Neutrophil (primary cell): ENCODE measurements around the gene TAS1R3.
A peak's percentile ranks its signal among the peaks of the same experiment; 100 is the strongest.

Source experiments
- H3K27ac ChIP-seq: fragments of 200-600 bp; sonication (generic); 2 replicates; pipeline ENCODE4 v1.5.1; 2016; ENCODE audit warnings: mild to moderate bottlenecking, moderate library complexity
- H3K27me3 ChIP-seq: fragments of 200-600 bp; sonication (generic); 2 replicates; pipeline ENCODE4 v1.6.0; 2016; ENCODE audit warnings: mild to moderate bottlenecking
- H3K36me3 ChIP-seq: fragments of 200-600 bp; sonication (generic); 2 replicates; pipeline ENCODE4 v1.5.1; 2017
- H3K4me1 ChIP-seq, 2 experiments: fragments of 200-600 bp in 1 of 2; sonication (generic) in 1 of 2; 1 replicate in 1 of 2; 2 replicates in 1 of 2; pipeline versions ENCODE4 v1.5.1 to v1.6.1; 2013 to 2016; ENCODE audit warnings: low read depth in 1 of 2, low read length in 1 of 2, mild to moderate bottlenecking in 1 of 2, moderate library complexity in 1 of 2; ENCODE audit not compliant: control insufficient read depth in 1 of 2, insufficient read depth in 1 of 2
- H3K4me3 ChIP-seq, 2 experiments: fragments of 200-600 bp in 1 of 2; sonication (generic) in 1 of 2; 1 replicate in 1 of 2; 2 replicates in 1 of 2; pipeline ENCODE4 v1.5.1; 2013 to 2016; ENCODE audit warnings: low read depth in 1 of 2, low read length in 1 of 2, mild to moderate bottlenecking in 1 of 2, moderate library complexity in 1 of 2
- H3K9me3 ChIP-seq: fragments of 200-600 bp; sonication (generic); 2 replicates; pipeline ENCODE4 v1.5.1; 2016
- TF ChIP-seq, protein P1 (sequence below): fragments of 200-600 bp; sonication (generic); IDR thresholded peaks from 2 replicates; pipeline ENCODE4 v1.5.1; 2016; ENCODE audit warnings: antibody characterized with exemption

Gene TAS1R3

DNA sequence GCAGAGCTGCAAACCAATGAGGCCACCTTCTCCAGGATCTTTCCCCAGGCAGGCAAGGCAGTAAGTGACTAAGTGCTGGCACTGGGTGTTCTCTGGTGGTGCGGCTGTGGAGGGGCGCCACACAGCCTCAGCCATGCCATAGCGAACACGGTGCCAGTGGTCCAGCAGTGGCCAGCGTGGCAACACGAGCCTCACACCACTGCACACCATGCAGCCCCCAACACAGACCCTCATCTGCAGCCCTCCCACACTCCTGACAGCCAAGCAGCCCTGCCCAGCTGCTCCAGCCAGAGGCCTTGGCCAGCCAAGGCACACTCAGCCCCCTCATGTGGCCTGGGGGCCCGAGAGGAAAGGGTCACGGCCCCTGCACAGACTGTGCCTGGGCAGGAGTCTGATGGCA is 9.6 kb upstream of the TAS1R3 start:
- H3K9me3 ChIP-seq = no peaks in the 10 kb centered on the region
- H3K36me3 ChIP-seq = peaks cover 46% of the 10 kb centered on the region
- TF ChIP-seq, protein P1, sequence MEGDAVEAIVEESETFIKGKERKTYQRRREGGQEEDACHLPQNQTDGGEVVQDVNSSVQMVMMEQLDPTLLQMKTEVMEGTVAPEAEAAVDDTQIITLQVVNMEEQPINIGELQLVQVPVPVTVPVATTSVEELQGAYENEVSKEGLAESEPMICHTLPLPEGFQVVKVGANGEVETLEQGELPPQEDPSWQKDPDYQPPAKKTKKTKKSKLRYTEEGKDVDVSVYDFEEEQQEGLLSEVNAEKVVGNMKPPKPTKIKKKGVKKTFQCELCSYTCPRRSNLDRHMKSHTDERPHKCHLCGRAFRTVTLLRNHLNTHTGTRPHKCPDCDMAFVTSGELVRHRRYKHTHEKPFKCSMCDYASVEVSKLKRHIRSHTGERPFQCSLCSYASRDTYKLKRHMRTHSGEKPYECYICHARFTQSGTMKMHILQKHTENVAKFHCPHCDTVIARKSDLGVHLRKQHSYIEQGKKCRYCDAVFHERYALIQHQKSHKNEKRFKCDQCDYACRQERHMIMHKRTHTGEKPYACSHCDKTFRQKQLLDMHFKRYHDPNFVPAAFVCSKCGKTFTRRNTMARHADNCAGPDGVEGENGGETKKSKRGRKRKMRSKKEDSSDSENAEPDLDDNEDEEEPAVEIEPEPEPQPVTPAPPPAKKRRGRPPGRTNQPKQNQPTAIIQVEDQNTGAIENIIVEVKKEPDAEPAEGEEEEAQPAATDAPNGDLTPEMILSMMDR = no peak
- no peak overlapping the region for H3K27ac ChIP-seq
- no peaks in the 10 kb centered on the region for H3K27me3 ChIP-seq
- peaks cover 25 to 32% of the 10 kb centered on the region in 2 experiments for H3K4me1 ChIP-seq
- H3K4me3 ChIP-seq = no peak overlapping the region

DNA sequence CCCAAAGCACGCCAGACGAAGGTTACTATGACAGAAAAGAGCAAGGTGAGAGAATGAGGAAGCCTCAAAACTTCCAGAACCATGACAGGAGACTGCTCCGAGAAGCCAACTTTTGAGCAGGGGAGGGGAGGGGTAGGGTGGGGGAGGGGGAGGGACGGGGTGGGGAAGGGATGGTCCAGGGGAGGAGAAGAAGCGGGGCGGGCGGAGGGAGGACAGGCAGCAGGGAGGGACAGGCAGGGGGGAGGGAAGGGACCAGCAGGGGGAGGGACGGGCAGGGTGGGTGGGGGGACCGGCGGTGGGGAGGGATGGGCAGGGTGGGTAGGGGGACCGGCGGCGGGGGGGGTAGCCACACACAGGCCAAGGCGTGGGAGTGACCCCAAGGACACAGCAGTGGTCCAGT is 8.7 kb upstream of the TAS1R3 start:
- Histone ChIP-seq H3K4me1 (peaks cover 26 to 33% of the 10 kb centered on the region in 2 experiments), H3K36me3 (peaks cover 51% of the 10 kb centered on the region)

DNA sequence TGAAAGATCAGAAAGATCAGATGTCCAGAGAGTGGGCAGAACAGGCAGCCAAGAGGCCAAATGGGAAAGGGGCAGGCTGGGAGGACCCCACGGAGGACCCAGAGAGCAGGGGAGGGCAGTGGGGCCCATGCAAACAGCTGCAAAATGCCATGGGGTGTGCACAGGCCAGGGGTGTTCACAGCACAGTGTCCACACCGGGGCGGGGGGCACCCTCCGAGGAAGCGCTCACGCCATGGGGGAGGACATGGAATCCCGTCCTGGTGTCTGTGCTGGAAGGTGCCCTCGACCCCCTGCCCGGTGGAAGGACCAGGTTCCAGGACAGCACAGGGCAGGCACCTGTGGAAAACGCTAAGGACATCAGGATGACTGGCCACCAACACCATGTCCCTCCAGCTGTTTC is 8.1 kb upstream of the TAS1R3 start:
- Histone ChIP-seq H3K4me1 (peaks cover 26 to 33% of the 10 kb centered on the region in 2 experiments), H3K27ac (no peak overlapping the region), H3K36me3 (peaks cover 51% of the 10 kb centered on the region), H3K4me3 (no peak overlapping the region), H3K27me3 (no peaks in the 10 kb centered on the region), H3K9me3 (no peaks in the 10 kb centered on the region)
- TF ChIP-seq, protein P1 = no peak

More for the DNA sequence above, 8.7 kb upstream of the TAS1R3 start:
- Histone ChIP-seq H3K27ac (no peak overlapping the region), H3K9me3 (no peaks in the 10 kb centered on the region), H3K4me3 (no peak overlapping the region), H3K27me3 (no peaks in the 10 kb centered on the region)
- TF ChIP-seq, protein P1 = no peak

DNA sequence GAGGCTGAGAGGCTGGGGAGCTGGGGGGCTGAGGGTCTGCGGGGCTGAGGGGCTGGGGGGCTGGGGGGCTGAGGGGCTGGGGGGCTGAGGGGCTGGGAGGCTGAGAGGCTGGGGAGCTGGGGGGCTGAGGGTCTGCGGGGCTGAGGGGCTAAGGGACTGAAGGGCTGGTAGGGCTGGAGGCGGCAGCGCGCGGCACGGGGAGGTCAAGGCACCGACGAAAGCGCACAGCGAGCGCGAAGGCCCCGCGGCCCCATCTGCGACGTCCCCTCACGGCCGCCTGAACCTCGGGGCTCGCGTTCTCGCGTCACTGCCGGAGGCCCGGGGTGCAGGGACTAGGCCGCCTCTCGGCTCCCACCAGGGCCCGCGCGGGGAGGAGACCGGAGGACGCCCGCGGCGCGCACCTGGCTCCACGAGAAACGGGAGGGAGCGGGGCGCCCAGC is 7.0 kb upstream of the TAS1R3 start:
- Histone ChIP-seq H3K36me3 (peaks cover 51% of the 10 kb centered on the region), H3K27me3 (no peaks in the 10 kb centered on the region)
- TF ChIP-seq, protein P1 = no peak

DNA sequence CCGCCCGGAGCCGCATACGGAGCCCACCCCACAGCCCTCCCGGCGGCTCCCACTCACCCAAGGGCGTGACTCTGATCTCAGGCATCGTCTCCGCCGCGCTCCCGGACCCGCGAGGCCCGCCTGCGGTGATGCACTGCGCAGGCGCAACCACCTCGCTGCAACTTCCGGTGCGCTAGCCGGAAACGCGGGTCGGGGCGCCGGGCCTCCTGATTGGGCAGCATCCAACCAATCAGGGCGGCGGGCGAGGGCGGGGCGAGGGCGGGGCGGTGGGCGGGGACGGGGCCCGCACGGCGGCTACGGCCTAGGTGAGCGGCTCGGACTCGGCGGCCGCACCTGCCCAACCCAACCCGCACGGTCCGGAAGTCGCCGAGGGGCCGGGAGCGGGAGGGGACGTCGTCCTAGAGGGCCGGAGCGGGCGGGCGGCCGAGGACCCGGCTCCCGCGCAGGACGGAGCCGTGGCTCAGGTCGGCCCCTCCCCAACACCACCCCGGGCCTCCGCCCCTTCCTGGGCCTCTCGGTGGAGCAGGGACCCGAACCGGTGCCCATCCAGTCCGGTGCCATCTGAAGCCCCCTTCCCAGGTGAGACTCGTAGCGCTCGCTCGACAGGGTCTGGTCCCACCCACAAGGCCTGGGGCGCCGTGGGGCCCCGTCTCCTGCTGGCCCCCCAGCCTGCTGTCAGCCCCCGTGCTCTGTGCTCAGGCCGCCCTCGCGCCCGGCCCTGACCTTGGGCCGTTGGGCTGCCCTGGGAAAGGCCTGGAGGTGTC is 6.4 kb upstream of the TAS1R3 start, which contains the start of the genes CPTP and INTS11:
Gene CPTP (plus strand): TSS at position 279 of the 764 bp plus-strand sequence. CDS start 2,109 bp downstream, outside the sequence.
Gene INTS11 (minus strand): TSS at position 137 of the 764 bp plus-strand sequence. CDS start 52 bp downstream, at position 85.
- Histone ChIP-seq H3K4me3 (peak within 1 kb of the TSS; percentile 82 to 94), H3K36me3 (peaks cover 46% of the 10 kb centered on the region), H3K9me3 (no peaks in the 10 kb centered on the region), H3K27me3 (no peaks in the 10 kb centered on the region), H3K4me1 (peaks cover 26 to 33% of the 10 kb centered on the region in 2 experiments), H3K27ac (peak within 1 kb of the TSS; percentile 82)
- TF ChIP-seq, protein P1 = peak; percentile 15

More for the DNA sequence above, 7.0 kb upstream of the TAS1R3 start:
- Histone ChIP-seq H3K4me3 (peak overlapping the region; percentile 82 to 94), H3K9me3 (no peaks in the 10 kb centered on the region), H3K27ac (peak overlapping the region; percentile 82), H3K4me1 (peaks cover 26 to 33% of the 10 kb centered on the region in 2 experiments)
